OCI-LY7 (cell line): ENCODE measurements around the gene POLA2.

ENCODE experiments used
- EZH2phosphoT487 ChIP-seq: fragments of 200-600 bp; sonication (generic); IDR thresholded peaks from 2 replicates; pipeline ENCODE4 v1.6.1; 2018; ENCODE audit warnings: low read depth, borderline replicate concordance, mild to moderate bottlenecking, mixed run types, antibody characterized with exemption, low read length, moderate library complexity, mixed read lengths
- TF ChIP-seq, protein P1 (sequence below): fragments of 200-600 bp; sonication (generic); conservative IDR thresholded peaks from 2 replicates; pipeline ENCODE4 v1.5.1; 2014; ENCODE audit warnings: mild to moderate bottlenecking, antibody characterized with exemption, low read length, moderate library complexity, mixed read lengths

DNA sequence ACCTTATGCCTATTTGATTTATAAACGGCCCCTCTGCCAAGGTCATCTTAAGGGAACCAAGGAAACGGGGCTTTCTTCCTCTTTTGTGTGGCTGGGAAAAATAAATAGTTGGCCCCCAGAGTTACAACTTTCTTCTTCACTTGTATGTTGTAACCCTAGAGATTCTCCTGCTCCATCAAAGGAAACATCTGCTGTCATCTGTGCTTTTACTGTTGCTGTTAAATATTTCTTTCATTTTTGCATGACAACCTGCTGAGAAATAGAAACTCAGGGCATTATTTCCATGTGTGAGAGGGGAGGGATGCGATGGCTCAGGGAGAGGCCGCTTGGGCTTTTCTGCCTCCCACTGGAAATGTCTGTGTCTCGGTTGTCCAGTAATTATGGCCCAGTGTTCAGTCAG lies 31.1 kb downstream of the POLA2 start:
- no peak for TF ChIP-seq EZH2phosphoT487
- TF ChIP-seq, protein P1, sequence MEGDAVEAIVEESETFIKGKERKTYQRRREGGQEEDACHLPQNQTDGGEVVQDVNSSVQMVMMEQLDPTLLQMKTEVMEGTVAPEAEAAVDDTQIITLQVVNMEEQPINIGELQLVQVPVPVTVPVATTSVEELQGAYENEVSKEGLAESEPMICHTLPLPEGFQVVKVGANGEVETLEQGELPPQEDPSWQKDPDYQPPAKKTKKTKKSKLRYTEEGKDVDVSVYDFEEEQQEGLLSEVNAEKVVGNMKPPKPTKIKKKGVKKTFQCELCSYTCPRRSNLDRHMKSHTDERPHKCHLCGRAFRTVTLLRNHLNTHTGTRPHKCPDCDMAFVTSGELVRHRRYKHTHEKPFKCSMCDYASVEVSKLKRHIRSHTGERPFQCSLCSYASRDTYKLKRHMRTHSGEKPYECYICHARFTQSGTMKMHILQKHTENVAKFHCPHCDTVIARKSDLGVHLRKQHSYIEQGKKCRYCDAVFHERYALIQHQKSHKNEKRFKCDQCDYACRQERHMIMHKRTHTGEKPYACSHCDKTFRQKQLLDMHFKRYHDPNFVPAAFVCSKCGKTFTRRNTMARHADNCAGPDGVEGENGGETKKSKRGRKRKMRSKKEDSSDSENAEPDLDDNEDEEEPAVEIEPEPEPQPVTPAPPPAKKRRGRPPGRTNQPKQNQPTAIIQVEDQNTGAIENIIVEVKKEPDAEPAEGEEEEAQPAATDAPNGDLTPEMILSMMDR: no peak
